GM18507 (cell line): ENCODE measurements around the gene KRT34.
"Not testable (repeated sequence)": the region's sequence is repeated elsewhere in the genome, so short reads cannot be mapped to it uniquely, and the experiment has no call there.

ENCODE experiments used
- DNase-seq: peaks from one replicate; pipeline ENCODE4 v3.0.0; 2011; ENCODE audit warnings: low read depth; ENCODE audit not compliant: insufficient read length; ENCODE audit errors: extremely low spot score
- FAIRE-seq: peaks from 2 replicates; lab custom pipeline; 2011; peaks lifted over from hg19 to GRCh38; lab: Jason Lieb, UNC

The KRT34 gene

GRCh38 chr17:41407226-41407625 lies 25.1 kb upstream of the KRT34 start:
- FAIRE-seq (no peak), DNase-seq (no peak)

DNA sequence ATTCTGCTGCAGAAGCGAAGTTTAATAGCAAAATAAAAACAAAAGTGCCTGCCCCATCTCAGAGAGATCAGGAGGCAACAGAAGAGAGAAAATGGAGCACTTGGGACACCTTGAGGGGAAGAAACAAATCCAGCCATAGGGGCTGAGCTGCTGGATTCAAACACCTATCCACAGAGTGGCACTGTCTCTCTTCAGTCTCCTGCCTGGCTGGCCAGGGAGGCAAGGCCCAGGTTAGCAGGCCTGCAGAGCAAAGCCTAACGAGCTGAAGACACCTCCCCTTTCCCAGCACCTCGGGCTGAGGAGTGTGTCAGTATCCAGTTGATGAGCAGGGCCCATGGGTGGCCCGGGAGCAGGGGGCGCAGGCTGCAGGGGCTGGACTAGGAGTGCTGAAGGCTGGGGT lies 24.1 kb upstream of the KRT34 start:
- no peak for FAIRE-seq
- no peak for DNase-seq

DNA sequence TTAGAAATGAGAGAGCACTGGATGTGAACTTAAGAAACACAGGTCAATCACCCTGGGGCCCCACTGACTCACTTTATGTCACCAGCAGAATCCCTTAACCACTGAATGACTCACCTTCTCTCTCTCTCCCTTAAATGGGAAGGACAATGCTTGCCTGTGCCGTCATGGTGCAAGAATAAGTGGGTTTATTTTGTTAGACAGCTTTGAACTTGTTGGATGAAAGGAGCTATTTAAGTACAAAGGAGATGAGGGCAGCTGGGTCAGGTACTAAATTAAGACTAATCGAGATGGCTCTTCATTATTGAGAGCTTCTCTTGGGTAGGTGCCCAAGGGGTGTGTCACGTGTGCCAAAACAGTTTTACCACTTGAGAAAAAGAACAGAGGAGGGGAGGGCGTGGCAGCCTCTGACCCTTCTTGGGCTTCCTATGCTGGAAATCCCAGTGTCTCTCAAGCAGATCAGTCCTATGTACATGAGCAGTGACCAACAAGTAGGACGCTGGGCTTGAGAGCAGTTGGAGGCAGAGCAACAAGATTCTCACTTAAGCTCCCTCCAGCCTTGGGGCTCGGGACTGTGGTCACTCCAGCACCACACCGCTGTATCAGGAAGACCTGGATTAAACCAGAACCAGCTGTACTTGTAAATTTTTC lies 22.0 kb upstream of the KRT34 start:
- FAIRE-seq, result no peak
- DNase-seq, result no peak

- DNase-seq (no peak), FAIRE-seq (no peak)
These were observed 21.4 kb upstream of the KRT34 start for GRCh38 chr17:41403404-41404023.

GRCh38 chr17:41402161-41402560 lies 20.1 kb upstream of the KRT34 start:
- no peak for FAIRE-seq
- DNase-seq, result no peak

DNA sequence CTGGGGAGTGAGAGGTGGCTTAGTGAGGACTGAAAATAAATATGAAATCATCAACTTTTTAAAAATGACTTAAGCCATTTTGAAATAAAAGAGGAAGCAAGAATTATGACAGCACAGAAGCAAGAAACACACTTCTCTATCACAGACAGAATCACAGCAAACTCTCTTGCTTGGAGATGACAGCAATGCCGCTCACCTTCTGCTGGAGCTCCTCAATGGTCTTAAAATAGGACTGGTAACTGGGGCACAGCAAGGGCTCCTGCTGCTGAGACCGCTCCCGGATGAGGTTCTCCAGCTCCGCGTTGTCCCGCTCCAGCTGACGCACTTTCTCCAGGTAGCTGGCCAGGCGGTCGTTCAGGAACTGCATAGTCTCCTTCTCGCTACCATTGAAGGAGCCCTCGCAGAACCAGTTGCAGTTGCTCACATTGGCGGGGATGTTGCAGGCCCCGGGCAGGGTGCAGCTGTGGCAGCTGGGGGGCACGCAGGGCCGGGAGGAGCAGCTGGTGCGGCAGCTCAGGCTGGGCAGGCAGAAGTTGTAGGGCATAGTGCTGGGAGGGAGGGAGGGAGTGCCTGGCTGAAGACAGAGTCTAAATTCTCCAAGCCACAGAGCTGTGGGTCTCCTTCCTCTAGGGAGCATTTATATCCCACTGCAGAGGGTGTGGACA lies 15.0 kb upstream of the KRT34 start, which contains the start of gene KRT31:
Gene KRT31 (minus strand): TSS at position 613 of the 665 bp plus-strand sequence. CDS start 69 bp downstream, at position 544.
- DNase-seq, result no peak
- FAIRE-seq, result no peak

- DNase-seq, result no peak
- FAIRE-seq, result no peak
These were observed 14.2 kb upstream of the KRT34 start for GRCh38 chr17:41396340-41396739.

- DNase-seq (no peak), FAIRE-seq (no peak)
These were observed 13.5 kb upstream of the KRT34 start for GRCh38 chr17:41395611-41396010.

DNA sequence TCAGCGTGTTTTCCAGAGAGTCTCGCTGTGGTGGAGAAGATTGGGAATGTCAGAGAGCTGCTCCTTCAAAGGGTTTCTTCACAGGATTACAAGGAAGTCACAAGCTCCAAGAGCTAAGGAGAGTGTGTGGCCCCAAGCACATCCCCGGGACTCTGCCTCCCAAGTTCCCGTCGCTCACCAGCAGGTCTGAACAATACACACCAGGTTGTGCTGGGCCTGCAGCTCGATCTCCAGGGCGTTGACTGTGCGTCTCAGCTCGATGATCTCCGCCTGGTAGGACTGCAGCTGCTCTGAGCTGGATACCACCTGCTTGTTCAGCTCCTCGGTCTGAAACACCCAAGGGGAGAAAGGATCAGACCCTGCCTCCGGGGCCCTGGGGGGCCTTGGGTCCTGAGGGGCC lies 12.9 kb upstream of the KRT34 start:
- DNase-seq, FAIRE-seq: not testable (repeated sequence)

- no peak for DNase-seq
- no peak for FAIRE-seq
These were observed 12.3 kb upstream of the KRT34 start for GRCh38 chr17:41394254-41394996.

- no peak for DNase-seq
- FAIRE-seq, result no peak
These were observed 11.7 kb upstream of the KRT34 start for GRCh38 chr17:41393826-41394225.

DNA sequence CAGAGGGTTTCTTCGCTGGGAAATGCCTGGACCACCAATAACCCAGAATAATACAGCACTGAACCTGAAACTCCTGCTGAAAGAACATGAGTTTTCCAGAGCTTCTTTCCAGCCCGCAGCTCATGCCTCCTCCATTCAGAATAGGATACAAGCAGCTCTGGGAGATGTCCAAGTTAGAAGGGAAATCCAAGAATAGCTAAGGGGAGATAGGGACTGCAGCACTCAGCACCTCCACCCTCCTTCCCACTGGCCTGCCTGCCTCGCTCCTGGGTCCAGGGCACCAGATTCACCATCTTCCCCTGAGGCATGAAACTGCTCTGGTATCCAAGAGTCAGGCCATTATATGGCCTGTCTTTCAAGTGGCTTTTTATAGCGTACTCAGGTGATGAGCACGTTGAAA lies 11.2 kb upstream of the KRT34 start:
- DNase-seq (no peak), FAIRE-seq (no peak)

DNA sequence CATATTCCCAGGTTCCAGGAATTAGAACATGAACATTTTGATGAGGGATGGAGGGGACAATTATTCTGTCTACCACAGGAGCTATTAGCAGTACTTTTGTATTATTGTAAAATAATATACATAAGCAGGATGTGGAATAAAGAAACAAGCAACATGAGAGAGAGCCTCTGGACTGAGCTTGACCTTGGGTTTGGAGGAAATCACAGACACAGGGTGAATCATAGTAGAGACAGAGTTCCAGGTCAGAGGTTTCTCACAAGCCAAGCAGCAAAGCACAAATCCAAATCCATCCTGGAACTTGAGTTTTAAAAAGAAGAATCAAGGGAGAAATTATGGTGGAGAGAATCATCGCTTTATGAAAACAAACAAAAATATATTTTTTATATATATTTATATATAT lies 10.2 kb upstream of the KRT34 start:
- DNase-seq, result no peak
- no peak for FAIRE-seq

GRCh38 chr17:41391535-41391934 lies 9.4 kb upstream of the KRT34 start:
- FAIRE-seq (no peak), DNase-seq (no peak)

DNA sequence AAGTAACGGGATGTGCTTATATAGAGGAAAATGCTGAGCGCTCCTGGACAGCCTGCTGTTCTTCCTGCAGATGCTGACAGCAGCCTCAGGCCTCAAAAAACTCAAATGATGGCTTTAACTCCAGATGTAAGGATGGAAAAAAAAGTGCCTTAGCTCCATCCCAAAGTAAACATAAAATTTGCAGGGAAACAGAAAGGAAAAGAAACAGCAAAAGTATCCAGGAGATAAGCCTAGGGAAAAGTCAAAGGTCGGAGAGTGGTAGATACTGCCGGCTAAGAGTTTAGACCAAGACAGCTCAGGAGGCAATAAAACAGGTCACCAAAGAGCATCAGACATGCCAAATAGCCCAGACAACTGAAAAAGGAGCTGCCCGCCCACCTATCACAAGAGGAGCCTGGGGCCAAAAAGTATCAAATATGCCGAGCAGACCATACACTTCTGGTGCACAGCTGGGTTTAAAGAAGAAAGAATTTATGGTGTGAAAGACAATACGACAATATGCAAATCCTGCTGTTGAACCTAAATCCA lies 8.4 kb upstream of the KRT34 start:
- FAIRE-seq, result no peak
- no peak for DNase-seq

- no peak for DNase-seq
- FAIRE-seq, result no peak
These were observed 5.6 kb upstream of the KRT34 start for GRCh38 chr17:41387670-41388069.

- no peak for FAIRE-seq
- DNase-seq, result no peak
These were observed 4.1 kb upstream of the KRT34 start for GRCh38 chr17:41386227-41386626.

- DNase-seq (no peak), FAIRE-seq (no peak)
These were observed 1.6 kb upstream of the KRT34 start for GRCh38 chr17:41383690-41384089.

GRCh38 chr17:41382394-41382793 lies 288 bp upstream of the KRT34 start:
- FAIRE-seq (no peak), DNase-seq (no peak)

DNA sequence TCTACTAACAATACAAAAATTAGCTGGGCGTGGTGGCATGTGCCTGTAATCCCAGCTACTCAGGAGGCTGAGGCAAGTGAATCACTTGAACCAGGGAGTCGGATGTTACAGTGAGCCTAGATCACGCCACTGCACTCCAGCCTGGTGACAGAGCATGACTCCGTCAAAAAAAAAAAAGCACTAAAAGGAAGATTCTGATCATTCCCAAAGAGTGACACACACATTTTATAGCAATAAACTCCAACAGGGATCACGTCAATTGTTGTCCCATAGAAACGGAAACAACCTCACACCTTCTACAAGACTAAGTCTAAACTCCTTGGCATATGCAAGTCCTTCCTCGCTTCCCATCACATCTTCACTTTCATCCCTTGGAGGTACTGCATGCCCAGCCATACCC lies 2.0 kb downstream of the KRT34 start:
- FAIRE-seq, DNase-seq: not testable (repeated sequence)
